CD14-positive monocyte (primary cell): ENCODE results near the gene SLFN5. TPM values are rescaled to one million over a fixed set of nuclear protein-coding genes. Genes with fewer than 3 reads are reported as not detected.

Source experiments
- DNase-seq, 3 donors: peaks; one replicate each; pipeline ENCODE4 v3.0.0-alpha.2; 2011 to 2022
- H2AFZ ChIP-seq: 2 replicates; pipeline ENCODE4 v1.6.0; 2012; ENCODE audit warnings: mild to moderate bottlenecking, low read depth, low read length, inconsistent platforms; ENCODE audit not compliant: insufficient read depth, poor library complexity, severe bottlenecking
- H3K27ac ChIP-seq, 2 donors: 1 replicate in 1 of 2; 2 replicates in 1 of 2; pipeline ENCODE4 v1.5.1; 2012 to 2013; ENCODE audit warnings: low read length in 2 of 2, control low read depth in 1 of 2, inconsistent platforms in 1 of 2, low read depth in 1 of 2, mild to moderate bottlenecking in 1 of 2
- H3K27me3 ChIP-seq, 2 donors: one replicate each; pipeline versions ENCODE4 v1.6.0 to v1.6.1; 2011 to 2013; ENCODE audit warnings: low read length in 2 of 2; ENCODE audit not compliant: control insufficient read depth in 2 of 2, insufficient read depth in 2 of 2
- H3K36me3 ChIP-seq, 2 donors: replicated peaks in 1 of 2; 1 replicate in 1 of 2; 2 replicates in 1 of 2; pipeline versions ENCODE4 v1.5.1 to v1.6.1; 2012 to 2013; ENCODE audit warnings: low read length in 2 of 2, control low read depth in 1 of 2, inconsistent platforms in 1 of 2, mild to moderate bottlenecking in 1 of 2; ENCODE audit not compliant: insufficient read depth in 2 of 2, control insufficient read depth in 1 of 2
- H3K4me1 ChIP-seq, 2 donors: 1 replicate in 1 of 2; 2 replicates in 1 of 2; pipeline versions ENCODE4 v1.5.1 to v1.6.1; 2012 to 2013; ENCODE audit warnings: low read length in 2 of 2, control low read depth in 1 of 2, inconsistent platforms in 1 of 2, mild to moderate bottlenecking in 1 of 2, moderate library complexity in 1 of 2; ENCODE audit not compliant: insufficient read depth in 2 of 2, control insufficient read depth in 1 of 2
- H3K4me2 ChIP-seq: replicated peaks from 2 replicates; pipeline ENCODE3; 2012; ENCODE audit warnings: low read length, moderate library complexity, mild to moderate bottlenecking; ENCODE audit not compliant: poor library complexity, severe bottlenecking; ENCODE audit errors: extremely low read depth
- H3K4me3 ChIP-seq, 3 experiments: fragments of 200-600 bp in 1 of 3; sonication (generic) in 1 of 3; replicated peaks in 1 of 3; 1 replicate in 2 of 3; 2 replicates in 1 of 3; pipeline ENCODE4 v1.5.1; 2011 to 2013; ENCODE audit warnings: low read length in 3 of 3, mild to moderate bottlenecking in 3 of 3, control low read depth in 2 of 3, low read depth in 2 of 3, inconsistent platforms in 1 of 3, moderate library complexity in 1 of 3
- H3K79me2 ChIP-seq: 2 replicates; pipeline ENCODE4 v1.6.0; 2012; ENCODE audit warnings: mild to moderate bottlenecking, control low read depth, inconsistent platforms, low read length, moderate library complexity; ENCODE audit not compliant: insufficient read depth
- H3K9ac ChIP-seq: 2 replicates; pipeline ENCODE4 v1.6.0; 2017; ENCODE audit warnings: low read length, mild to moderate bottlenecking; ENCODE audit not compliant: insufficient read depth, poor library complexity, severe bottlenecking
- H3K9me3 ChIP-seq, 2 donors: replicated peaks in 1 of 2; 1 replicate in 1 of 2; 2 replicates in 1 of 2; pipeline versions ENCODE4 v1.5.1 to v1.6.1; 2012 to 2013; ENCODE audit warnings: low read length in 2 of 2, control low read depth in 1 of 2; ENCODE audit not compliant: control insufficient read depth in 1 of 2, insufficient read depth in 1 of 2
- H4K20me1 ChIP-seq: 2 replicates; pipeline ENCODE4 v1.6.0; 2012; ENCODE audit warnings: mild to moderate bottlenecking, low read length, control low read depth, moderate library complexity; ENCODE audit not compliant: insufficient read depth
- H3K27ac Mint-ChIP-seq, 7 donors: one replicate each; pipeline ENCODE4 v1.8.0; 2020; ENCODE audit warnings: mild to moderate bottlenecking in 7 of 7, mixed read lengths in 7 of 7, moderate library complexity in 6 of 7, inconsistent platforms in 2 of 7
- H3K27me3 Mint-ChIP-seq, 3 donors: one replicate each; pipeline ENCODE4 v1.8.0; 2021 to 2022; ENCODE audit warnings: low read depth in 3 of 3, mild to moderate bottlenecking in 3 of 3, mixed read lengths in 3 of 3, moderate library complexity in 3 of 3, inconsistent platforms in 1 of 3
- H3K36me3 Mint-ChIP-seq, 2 donors: one replicate each; pipeline ENCODE4 v1.8.0; 2020; ENCODE audit warnings: mixed read lengths in 2 of 2, inconsistent platforms in 1 of 2, mild to moderate bottlenecking in 1 of 2
- H3K4me1 Mint-ChIP-seq: one replicate; pipeline ENCODE4 v1.8.0; 2020; ENCODE audit warnings: mild to moderate bottlenecking, mixed read lengths
- H3K4me3 Mint-ChIP-seq, 2 donors: one replicate each; pipeline ENCODE4 v1.8.0; 2020; ENCODE audit warnings: mild to moderate bottlenecking in 2 of 2, mixed read lengths in 2 of 2, moderate library complexity in 1 of 2
- H3K9me3 Mint-ChIP-seq, 7 donors: one replicate each; pipeline ENCODE4 v1.8.0; 2020 to 2022; ENCODE audit warnings: mixed read lengths in 7 of 7, mild to moderate bottlenecking in 6 of 7, moderate library complexity in 6 of 7, inconsistent platforms in 2 of 7
- CTCF ChIP-seq: fragments of 200-600 bp; IDR thresholded peaks from one replicate; pipeline ENCODE4 v1.8.0; 2022; ENCODE audit warnings: antibody characterized with exemption, mild to moderate bottlenecking
- WGBS: methylation state at CpG from one replicate; pipeline ENCODE4 v1.1.5; 2013; ENCODE audit warnings: missing lambda C conversion rate; ENCODE audit not compliant: insufficient coverage; 5-methylcytosine and 5-hydroxymethylcytosine counted together
- intact Hi-C, 2 donors: fragments of 100-400 bp; cut with micrococcal nuclease; formaldehyde crosslinking; loops; one replicate each; pipeline versions ENCODE4 v1.15.0 to v1.15.1; 2023
- polyA plus RNA-seq, 3 donors: library from polyadenylated mRNA; depleted of rRNA in 1 of 3; unstranded in 2 of 3; stranded (reverse) in 1 of 3; fragments of 300-500 nt in 2 of 3; fragments of >200 nt in 1 of 3; fragmentation: Illumina TruSeq in 2 of 3; gene quantifications; 1 replicate in 2 of 3; 2 replicates in 1 of 3; pipeline ENCODE4 v1.2.3, GENCODE V29; 2012 to 2021

SLFN5 gene
- polyA plus RNA-seq, 3 donors = 2.9 to 8.8 (median 5.3) TPM

- no peak for TF ChIP-seq CTCF
- Histone ChIP-seq H3K4me1 (peaks cover 13 to 22% of the 10 kb centered on the region in 2 donors), H3K36me3 (no peaks in the 10 kb centered on the region), H3K9ac (no peak overlapping the region), H3K4me3 (no peak overlapping the region), H3K4me2 (no peak overlapping the region), H3K27me3 (peaks cover 0 to under 1% of the 10 kb centered on the region in 2 donors), H3K27ac (no peak overlapping the region), H3K79me2 (no peaks in the 10 kb centered on the region), H3K9me3 (no peaks in the 10 kb centered on the region), H4K20me1 (no peaks in the 10 kb centered on the region), H2AFZ (no peak overlapping the region)
- Mint-ChIP-seq H3K4me3 (no peak overlapping the region), H3K4me1 (peaks cover 19% of the 10 kb centered on the region), H3K9me3 (no peaks in the 10 kb centered on the region), H3K27ac (no peak overlapping the region), H3K27me3 (peaks cover 8 to 14% (median 12%) of the 10 kb centered on the region in 3 donors), H3K36me3 (peaks cover 2 to 4% of the 10 kb centered on the region in 2 donors)
- intact Hi-C loops = no loop called here
- no peak for DNase-seq
- WGBS = no CpG with 5 or more reads among the region's 5 CpGs
These were observed 6.1 kb upstream of the SLFN5 start for GRCh38 chr17:35236821-35237220.

GRCh38 chr17:35238821-35239220, 4.1 kb upstream of the SLFN5 start:
- H3K79me2 ChIP-seq = peaks cover 13% of the 10 kb centered on the region
- H3K36me3 ChIP-seq = no peaks in the 10 kb centered on the region
- peaks cover 7 to 13% (median 10%) of the 10 kb centered on the region in 3 donors for H3K27me3 Mint-ChIP-seq
- no peak for DNase-seq
- no peak overlapping the region for H2AFZ ChIP-seq
- no peaks in the 10 kb centered on the region for H3K9me3 Mint-ChIP-seq
- H3K27ac ChIP-seq = no peak overlapping the region
- peaks cover under 1% of the 10 kb centered on the region for H4K20me1 ChIP-seq
- H3K9me3 ChIP-seq = no peaks in the 10 kb centered on the region
- peaks cover 2 to 4% of the 10 kb centered on the region in 2 donors for H3K36me3 Mint-ChIP-seq
- H3K4me1 ChIP-seq = peaks cover 22 to 32% of the 10 kb centered on the region in 2 donors
- no peak overlapping the region for H3K4me3 ChIP-seq
- no CpG with 5 or more reads among the region's 2 CpGs for WGBS
- intact Hi-C loops = no loop called here
- no peaks in the 10 kb centered on the region for H3K27me3 ChIP-seq
- no peak for TF ChIP-seq CTCF
- H3K4me3 Mint-ChIP-seq = no peak overlapping the region
- H3K27ac Mint-ChIP-seq = no peak overlapping the region
- H3K4me2 ChIP-seq = no peak overlapping the region
- no peak overlapping the region for H3K9ac ChIP-seq
- H3K4me1 Mint-ChIP-seq = peaks cover 26% of the 10 kb centered on the region
